ENCODE measurements around the gene POLR3C. TPM values are rescaled to one million over a fixed set of nuclear protein-coding genes. Genes with fewer than 3 reads are reported as not detected.
A peak's percentile ranks its signal among the peaks of the same experiment; 100 is the strongest.

The POLR3C gene
- total RNA-seq, 2 experiments from 2014 or later = 29.7 to 32.1 TPM

- Mint-ChIP-seq H3K9me3 (no peaks in the 10 kb centered on the region), H3K36me3 (ENCODE audit: low read depth) (peaks cover 20% of the 10 kb centered on the region), H3K4me3 (peak within 1 kb of the TSS; percentile 97), H3K27ac (peak within 1 kb of the TSS; percentile 76), H3K27me3 (peaks cover 12% of the 10 kb centered on the region), H3K4me1 (peaks cover 16% of the 10 kb centered on the region)
- DNase-seq = peak; percentile 90
- ChIA-PET CTCF (interaction anchor here (0.8 to 11.1 kb wide), 16 partner anchors 12 to 178 kb away, joined by 3 to 182 read pairs (median 6); partner anchors contain the start of genes ANKRD34A, ANKRD35, NUDT17 and PEX11B), POLR2A (interaction anchor here (0.8 to 6.1 kb wide), 25 partner anchors 10 to 578 kb away, joined by 3 to 71 read pairs (median 4); partner anchors contain the start of genes ANKRD34A, ANKRD35, LIX1L and NUDT17)
These were observed 35.0 kb downstream of the POLR3C start, which contains the start of gene PIAS3 for GRCh38 chr1:145858901-145859490. Gene PIAS3 (minus strand): TSS chr1:145859081. CDS start chr1:145858990, 91 bp downstream.

GRCh38 chr1:145859491-145860023 is 35.6 kb downstream of the POLR3C start:
- DNase-seq = peak; percentile 78
- POLR2A ChIA-PET = interaction anchor here (0.6 to 6.1 kb wide), 25 partner anchors 10 to 578 kb away, joined by 3 to 71 read pairs (median 4); partner anchors contain the start of genes ANKRD34A, ANKRD35, LIX1L and NUDT17
- Mint-ChIP-seq H3K27me3 (peaks cover 17% of the 10 kb centered on the region), H3K4me3 (peak overlapping the region; percentile 97), H3K27ac (peak overlapping the region; percentile 76), H3K9me3 (no peaks in the 10 kb centered on the region), H3K4me1 (peaks cover 16% of the 10 kb centered on the region), H3K36me3 (ENCODE audit: low read depth) (peaks cover 17% of the 10 kb centered on the region)
- CTCF ChIA-PET = interaction anchor here (1.0 to 11.1 kb wide), 14 partner anchors 13 to 178 kb away, joined by 3 to 182 read pairs (median 6); partner anchors contain the start of genes ANKRD34A, ANKRD35, NUDT17 and PEX11B

GRCh38 chr1:145863282-145864018 is 39.5 kb downstream of the POLR3C start:
- H3K4me3 Mint-ChIP-seq = no peak overlapping the region
- peaks cover 4% of the 10 kb centered on the region for H3K4me1 Mint-ChIP-seq
- no peak for DNase-seq
- H3K27me3 Mint-ChIP-seq = peaks cover 33% of the 10 kb centered on the region
- ChIA-PET POLR2A (interaction anchor here (0.8 to 1.3 kb wide), 2 partner anchors 16 to 64 kb away, joined by 3 to 4 read pairs; partner anchors contain the start of gene RBM8A), CTCF (interaction anchor here (11.1 kb wide), 1 partner anchor 17 kb away, joined by 182 read pairs; the partner anchor contains the start of gene NUDT17)
- H3K27ac Mint-ChIP-seq = no peak overlapping the region
- no peaks in the 10 kb centered on the region for H3K36me3 Mint-ChIP-seq (ENCODE audit: low read depth)
- no peaks in the 10 kb centered on the region for H3K9me3 Mint-ChIP-seq

DNA sequence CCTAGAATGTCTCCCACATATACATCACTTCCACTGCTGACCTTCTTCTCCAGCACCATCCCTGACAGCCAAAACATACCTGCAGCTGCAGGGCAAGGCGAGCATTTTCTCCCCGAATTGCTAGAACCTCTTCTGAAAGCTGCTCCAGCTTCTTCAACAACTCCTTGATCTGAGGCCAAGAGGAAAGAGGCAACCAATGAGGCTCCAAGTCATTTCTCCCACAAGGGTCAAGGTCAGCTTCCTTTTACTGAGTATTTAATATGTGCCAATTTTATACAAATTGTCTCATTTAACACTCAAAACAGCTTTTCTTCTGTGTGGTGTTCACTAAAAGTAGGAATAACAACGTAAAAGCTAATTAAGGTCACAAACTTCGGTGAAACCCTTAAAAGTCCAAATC is 44.2 kb downstream of the POLR3C start:
- peaks cover 48% of the 10 kb centered on the region for H3K27me3 Mint-ChIP-seq
- H3K27ac Mint-ChIP-seq = no peak overlapping the region
- ChIA-PET CTCF (interaction anchor here (3.1 kb wide), 1 partner anchor 22 kb away, joined by 15 read pairs; the partner anchor contains the start of gene NUDT17), POLR2A (interaction anchor here (1.3 to 1.7 kb wide), 2 partner anchors 23 to 50 kb away, joined by 3 to 5 read pairs; partner anchors contain the start of gene PEX11B)
- H3K4me1 Mint-ChIP-seq = peaks cover 17% of the 10 kb centered on the region
- H3K4me3 Mint-ChIP-seq = no peak overlapping the region
- no peaks in the 10 kb centered on the region for H3K36me3 Mint-ChIP-seq (ENCODE audit: low read depth)
- DNase-seq = no peak
- no peaks in the 10 kb centered on the region for H3K9me3 Mint-ChIP-seq

- ChIA-PET CTCF (interaction anchor here (0.7 to 2.2 kb wide), 7 partner anchors 10 to 160 kb away, joined by 3 to 14 read pairs (median 5); partner anchors contain the start of genes ANKRD35, NUDT17 and RBM8A), POLR2A (interaction anchor here (0.8 to 3.4 kb wide), 9 partner anchors 11 to 123 kb away, joined by 3 to 21 read pairs (median 6); partner anchors contain the start of genes ANKRD34A, ANKRD35, PEX11B and PIAS3)
- H3K27ac Mint-ChIP-seq = peak overlapping the region; percentile 56
- peak; percentile 54 for DNase-seq
- no peaks in the 10 kb centered on the region for H3K9me3 Mint-ChIP-seq
- peaks cover 48% of the 10 kb centered on the region for H3K27me3 Mint-ChIP-seq
- H3K36me3 Mint-ChIP-seq (ENCODE audit: low read depth) = no peaks in the 10 kb centered on the region
- H3K4me1 Mint-ChIP-seq = peaks cover 19% of the 10 kb centered on the region
- peak overlapping the region; percentile 70 for H3K4me3 Mint-ChIP-seq
These were observed 48.3 kb downstream of the POLR3C start for GRCh38 chr1:145871994-145872924.

DNA sequence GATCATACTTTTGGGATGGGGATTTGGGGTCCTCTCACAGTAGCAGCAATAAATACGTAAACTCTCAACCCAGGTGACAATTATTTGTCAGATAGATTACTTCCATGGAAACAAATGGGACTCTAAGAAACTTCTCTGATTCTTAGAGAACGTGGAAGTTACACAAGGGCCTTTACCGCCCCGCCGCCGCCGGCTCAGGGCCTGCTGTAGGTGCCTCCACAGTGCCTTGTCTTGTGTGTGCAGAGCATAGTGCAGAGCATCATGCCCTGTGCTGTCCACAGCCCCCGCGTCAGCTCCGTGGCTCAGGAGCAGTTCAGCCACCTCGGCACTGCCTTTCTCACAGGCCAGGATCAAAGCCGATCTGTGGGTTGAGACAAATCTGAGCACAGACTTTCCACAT is 50.6 kb downstream of the POLR3C start:
- ChIA-PET CTCF (no interaction called here), POLR2A (interaction anchor here (1.1 to 1.6 kb wide), 2 partner anchors 44 to 122 kb away, joined by 3 to 4 read pairs; partner anchors contain the start of genes PEX11B and TXNIP)
- no peak overlapping the region for H3K4me3 Mint-ChIP-seq
- peaks cover 24% of the 10 kb centered on the region for H3K4me1 Mint-ChIP-seq
- H3K36me3 Mint-ChIP-seq (ENCODE audit: low read depth) = no peaks in the 10 kb centered on the region
- no peak overlapping the region for H3K27ac Mint-ChIP-seq
- no peaks in the 10 kb centered on the region for H3K9me3 Mint-ChIP-seq
- no peak for DNase-seq
- peaks cover 47% of the 10 kb centered on the region for H3K27me3 Mint-ChIP-seq

- Mint-ChIP-seq H3K9me3 (no peaks in the 10 kb centered on the region), H3K36me3 (ENCODE audit: low read depth) (no peaks in the 10 kb centered on the region), H3K27me3 (peaks cover 38% of the 10 kb centered on the region), H3K27ac (no peak overlapping the region), H3K4me1 (peaks cover 6% of the 10 kb centered on the region), H3K4me3 (no peak overlapping the region)
- DNase-seq = no peak
- CTCF ChIA-PET = interaction anchor here (10.0 kb wide), 1 partner anchor 32 kb away, joined by 58 read pairs; the partner anchor contains the start of gene NUDT17
- POLR2A ChIA-PET = no interaction called here
These were observed 54.0 kb downstream of the POLR3C start for GRCh38 chr1:145877923-145878486.

DNA sequence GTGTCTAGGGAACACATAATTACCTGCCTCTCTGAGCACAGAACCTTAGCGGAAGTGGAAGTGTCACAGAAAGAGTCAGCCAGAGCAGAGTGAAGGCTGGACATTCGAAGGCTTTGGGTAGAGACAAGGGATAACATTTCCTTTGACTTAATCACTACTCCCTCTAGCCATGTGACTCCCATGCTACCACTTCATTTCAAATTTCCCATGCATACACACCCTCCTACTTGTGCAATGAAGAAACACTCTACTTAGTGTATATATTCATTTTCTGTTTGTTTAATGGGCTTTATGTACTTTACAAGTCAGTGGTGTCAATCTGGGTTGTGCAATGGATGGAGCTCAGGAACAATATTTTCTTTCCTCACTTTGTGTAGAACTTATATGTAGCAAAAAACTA is 54.7 kb downstream of the POLR3C start:
- Mint-ChIP-seq H3K4me3 (no peak overlapping the region), H3K27ac (no peak overlapping the region), H3K9me3 (no peaks in the 10 kb centered on the region), H3K27me3 (peaks cover 39% of the 10 kb centered on the region), H3K36me3 (ENCODE audit: low read depth) (no peaks in the 10 kb centered on the region), H3K4me1 (peaks cover 6% of the 10 kb centered on the region)
- DNase-seq = no peak
- CTCF ChIA-PET = interaction anchor here (2.5 to 10.0 kb wide), 3 partner anchors 13 to 32 kb away, joined by 8 to 58 read pairs (median 12); partner anchors contain the start of genes NUDT17 and PIAS3
- POLR2A ChIA-PET = interaction anchor here (0.8 to 1.3 kb wide), 2 partner anchors 20 to 32 kb away, joined by 3 read pairs; partner anchors contain the start of gene PIAS3

GRCh38 chr1:145879775-145880174 is 55.8 kb downstream of the POLR3C start:
- peaks cover 40% of the 10 kb centered on the region for H3K27me3 Mint-ChIP-seq
- no peak overlapping the region for H3K27ac Mint-ChIP-seq
- H3K36me3 Mint-ChIP-seq (ENCODE audit: low read depth) = no peaks in the 10 kb centered on the region
- ChIA-PET POLR2A (interaction anchor here (1.2 to 1.7 kb wide), 4 partner anchors 12 to 78 kb away, joined by 3 read pairs; partner anchors contain the start of genes LIX1L and PIAS3), CTCF (interaction anchor here (0.8 to 10.0 kb wide), 5 partner anchors 10 to 34 kb away, joined by 3 to 58 read pairs (median 8); partner anchors contain the start of genes NUDT17 and PIAS3)
- DNase-seq = no peak
- H3K9me3 Mint-ChIP-seq = no peaks in the 10 kb centered on the region
- H3K4me1 Mint-ChIP-seq = peaks cover 8% of the 10 kb centered on the region
- H3K4me3 Mint-ChIP-seq = no peak overlapping the region

DNA sequence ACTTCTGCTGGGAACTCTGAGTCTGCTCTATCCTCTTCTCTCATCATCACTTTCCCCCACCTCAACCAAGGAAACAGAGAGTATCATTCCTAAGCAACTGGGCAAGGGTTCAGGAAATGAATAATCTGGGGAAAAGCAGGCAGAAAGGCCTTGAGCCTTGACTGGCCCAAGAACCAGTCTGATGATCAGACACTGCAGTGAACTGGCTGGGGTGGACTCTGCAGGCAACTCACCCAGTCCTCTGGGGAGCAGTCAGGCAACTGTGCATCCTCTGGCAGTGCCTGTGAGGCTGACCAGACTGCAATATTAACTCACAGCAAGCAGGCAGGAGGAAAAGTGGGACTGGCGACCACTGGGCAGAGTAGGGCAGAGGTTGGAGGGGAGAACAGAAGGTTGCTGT is 60.7 kb downstream of the POLR3C start:
- Mint-ChIP-seq H3K27me3 (peaks cover 33% of the 10 kb centered on the region), H3K36me3 (ENCODE audit: low read depth) (no peaks in the 10 kb centered on the region), H3K9me3 (no peaks in the 10 kb centered on the region), H3K27ac (no peak overlapping the region), H3K4me1 (peaks cover 17% of the 10 kb centered on the region), H3K4me3 (peak overlapping the region; percentile 75)
- ChIA-PET CTCF (interaction anchor here (10.0 kb wide), 1 partner anchor 38 kb away, joined by 58 read pairs; the partner anchor contains the start of gene NUDT17), POLR2A (no interaction called here)
- no peak for DNase-seq

- Mint-ChIP-seq H3K36me3 (ENCODE audit: low read depth) (no peaks in the 10 kb centered on the region), H3K4me3 (peak within 1 kb of the TSS; percentile 75), H3K4me1 (peaks cover 17% of the 10 kb centered on the region), H3K27me3 (peaks cover 33% of the 10 kb centered on the region), H3K27ac (no peak within 1 kb of the TSS), H3K9me3 (no peaks in the 10 kb centered on the region)
- DNase-seq = peak; percentile 91
- POLR2A ChIA-PET = interaction anchor here (0.9 to 2.1 kb wide), 5 partner anchors 14 to 79 kb away, joined by 3 to 11 read pairs (median 5); partner anchors contain the start of genes ANKRD34A, PIAS3, POLR3GL and RBM8A
- CTCF ChIA-PET = interaction anchor here (0.5 to 10.0 kb wide), 6 partner anchors 8 to 147 kb away, joined by 3 to 58 read pairs (median 4); partner anchors contain the start of genes LIX1L, NUDT17 and PIAS3
These were observed 61.8 kb downstream of the POLR3C start, which contains the start of gene ANKRD35 for GRCh38 chr1:145885738-145886287. Gene ANKRD35 (minus strand): TSS chr1:145885866. CDS start chr1:145885758, 108 bp downstream.

Data from activated CD4-positive, alpha-beta memory T cell treated with anti-CD3 and anti-CD28 coated beads, Interleukin-2, amount 10 ng/mL, durations not matched to agents 7 days and 5 days (primary cell).